HG02678 (cell line): Measurements from ENCODE around the gene IFIH1.

Experiments
- ATAC-seq: cut with Tn5 transposase; IDR thresholded peaks from one replicate; pipeline ENCODE4 v1.9.1; 2021; ENCODE audit warnings: mild to moderate bottlenecking, moderate library complexity; ENCODE audit not compliant: unreplicated experiment

IFIH1 gene

GRCh38 chr2:162258686-162259085 lies 59.8 kb downstream of the IFIH1 start:
- no peak for ATAC-seq

GRCh38 chr2:162258169-162258568 lies 60.3 kb downstream of the IFIH1 start:
- no peak for ATAC-seq

- no peak for ATAC-seq
These were observed 61.1 kb downstream of the IFIH1 start for GRCh38 chr2:162257425-162257824.

GRCh38 chr2:162256591-162256991 lies 61.9 kb downstream of the IFIH1 start:
- ATAC-seq = no peak

GRCh38 chr2:162254236-162254871 lies 64.1 kb downstream of the IFIH1 start:
- no peak for ATAC-seq

- no peak for ATAC-seq
These were observed 65.0 kb downstream of the IFIH1 start for GRCh38 chr2:162253435-162253834.

- no peak for ATAC-seq
These were observed 66.3 kb downstream of the IFIH1 start for GRCh38 chr2:162252153-162252552.

GRCh38 chr2:162245781-162246180 lies 72.7 kb downstream of the IFIH1 start:
- no peak for ATAC-seq

GRCh38 chr2:162245061-162245460 lies 73.4 kb downstream of the IFIH1 start:
- ATAC-seq = no peak

GRCh38 chr2:162244541-162245031 lies 73.9 kb downstream of the IFIH1 start:
- no peak for ATAC-seq

- ATAC-seq = no peak
These were observed 74.8 kb downstream of the IFIH1 start for GRCh38 chr2:162243715-162244114.

- no peak for ATAC-seq
These were observed 75.2 kb downstream of the IFIH1 start, which contains the start of gene FAP for GRCh38 chr2:162243294-162243693. FAP (minus strand) TSS chr2:162243445; CDS start chr2:162243327, 118 bp downstream.

GRCh38 chr2:162242586-162243280 lies 75.8 kb downstream of the IFIH1 start:
- ATAC-seq = no peak

GRCh38 chr2:162241571-162241970 lies 76.9 kb downstream of the IFIH1 start:
- ATAC-seq = no peak

GRCh38 chr2:162234620-162235462 lies 83.6 kb downstream of the IFIH1 start:
- ATAC-seq = no peak

- ATAC-seq = no peak
These were observed 85.3 kb downstream of the IFIH1 start for GRCh38 chr2:162233197-162233596.

- ATAC-seq = no peak
These were observed 85.8 kb downstream of the IFIH1 start for GRCh38 chr2:162232671-162233070.

- ATAC-seq = no peak
These were observed 86.5 kb downstream of the IFIH1 start for GRCh38 chr2:162232027-162232426.

GRCh38 chr2:162230761-162231160 lies 87.7 kb downstream of the IFIH1 start:
- ATAC-seq = no peak

- ATAC-seq = no peak
These were observed 91.6 kb downstream of the IFIH1 start for GRCh38 chr2:162226836-162227235.

GRCh38 chr2:162221064-162221463 lies 97.4 kb downstream of the IFIH1 start:
- peak; percentile 94 for ATAC-seq
